CD4-positive, alpha-beta T cell (primary cell): Measurements from ENCODE around the gene SCLY. TPM values are rescaled to one million over a fixed set of nuclear protein-coding genes. Genes with fewer than 3 reads are reported as not detected.

ENCODE experiments used
- ATAC-seq: fragments of 200-7000 bp; cut with Tn5 transposase; one replicate; pipeline ENCODE4 v1.10.0; 2022; ENCODE audit warnings: mild to moderate bottlenecking; ENCODE audit not compliant: poor library complexity
- CTCF ChIA-PET: fragments of 350-600 bp; sonication (Branson Sonifier 250); formaldehyde crosslinking; loops from one replicate; lab custom pipeline; 2021; ENCODE audit warnings: antibody characterized with exemption, inconsistent platforms; lab: Charles Lee
- POLR2A ChIA-PET: fragments of 350-600 bp; sonication (Branson Sonifier 250); formaldehyde crosslinking; loops from one replicate; lab custom pipeline; 2021; ENCODE audit warnings: antibody characterized with exemption, inconsistent platforms; lab: Charles Lee
- DNase-seq, 14 experiments: peaks; one replicate each; pipeline ENCODE4 v3.0.0-alpha.2; 2013 to 2020; ENCODE audit warnings: mixed read lengths in 2 of 14
- H3K27ac ChIP-seq, 2 donors: one replicate each; pipeline versions ENCODE4 v1.5.1 to v1.7.0; 2013; ENCODE audit warnings: low read length in 2 of 2, low read depth in 1 of 2, mild to moderate bottlenecking in 1 of 2
- H3K27me3 ChIP-seq, 2 experiments: 1 replicate in 1 of 2; 2 replicates in 1 of 2; pipeline versions ENCODE4 v1.6.1 to v1.7.0; 2013; ENCODE audit warnings: low read length in 2 of 2, control low read depth in 1 of 2, mild to moderate bottlenecking in 1 of 2, moderate library complexity in 1 of 2; ENCODE audit not compliant: insufficient read depth in 2 of 2, control insufficient read depth in 1 of 2
- H3K36me3 ChIP-seq: one replicate; pipeline ENCODE4 v1.6.1; 2013; ENCODE audit warnings: low read length, control low read depth; ENCODE audit not compliant: insufficient read depth
- H3K4me1 ChIP-seq: one replicate; pipeline ENCODE4 v1.6.1; 2013; ENCODE audit warnings: low read length, control low read depth; ENCODE audit not compliant: insufficient read depth
- H3K4me3 ChIP-seq: one replicate; pipeline ENCODE4 v1.5.1; 2013; ENCODE audit warnings: mild to moderate bottlenecking, low read length, moderate library complexity
- H3K9me3 ChIP-seq, 2 experiments: 1 replicate in 1 of 2; 2 replicates in 1 of 2; pipeline versions ENCODE4 v1.6.1 to v1.7.0; 2013; ENCODE audit warnings: low read length in 2 of 2, mild to moderate bottlenecking in 2 of 2, control low read depth in 1 of 2, moderate library complexity in 1 of 2; ENCODE audit not compliant: control insufficient read depth in 1 of 2, insufficient read depth in 1 of 2
- H3K27ac Mint-ChIP-seq: one replicate; pipeline ENCODE4 v1.8.0; 2020; ENCODE audit warnings: mixed read lengths
- H3K27me3 Mint-ChIP-seq: one replicate; pipeline ENCODE4 v1.8.0; 2021; ENCODE audit warnings: mixed read lengths
- H3K36me3 Mint-ChIP-seq: one replicate; pipeline ENCODE4 v1.8.0; 2021; ENCODE audit warnings: low read depth, mixed read lengths
- H3K4me1 Mint-ChIP-seq: one replicate; pipeline ENCODE4 v1.8.0; 2021; ENCODE audit warnings: low read depth, mixed read lengths
- H3K4me3 Mint-ChIP-seq: one replicate; pipeline ENCODE4 v1.8.0; 2020; ENCODE audit warnings: mild to moderate bottlenecking, mixed read lengths
- H3K9me3 Mint-ChIP-seq: one replicate; pipeline ENCODE4 v1.8.0; 2020; ENCODE audit warnings: mixed read lengths
- CTCF ChIP-seq: fragments of 200-600 bp; IDR thresholded peaks from one replicate; pipeline ENCODE4 v1.8.0; 2022; ENCODE audit warnings: antibody characterized with exemption, mild to moderate bottlenecking
- intact Hi-C, 2 experiments: fragments of 100-400 bp; cut with DNase I in 1 of 2; cut with micrococcal nuclease in 1 of 2; formaldehyde crosslinking; loops; one replicate each; pipeline versions ENCODE4 v1.15.1 to v1.9.0; 2023 to 2025; cut with DNase I, micrococcal nuclease
- total RNA-seq, 174 experiments: library from RNA in 2 of 174; stranded (reverse) in 2 of 174; gene quantifications; one replicate each; pipeline ENCODE4 v1.2.3 and lab custom pipeline; 2021 to 2026

SCLY gene
- total RNA-seq, 2 experiments from 2014 or later: 8.9 to 9.6 TPM

- Mint-ChIP-seq H3K36me3 (no peaks in the 10 kb centered on the region), H3K4me3 (no peak overlapping the region), H3K9me3 (no peaks in the 10 kb centered on the region), H3K27ac (no peak overlapping the region), H3K27me3 (no peaks in the 10 kb centered on the region), H3K4me1 (no peaks in the 10 kb centered on the region)
- Histone ChIP-seq H3K9me3 (no peaks in the 10 kb centered on the region), H3K27ac (no peak overlapping the region), H3K4me1 (no peaks in the 10 kb centered on the region), H3K4me3 (no peak overlapping the region), H3K36me3 (peaks cover 5% of the 10 kb centered on the region), H3K27me3 (no peaks in the 10 kb centered on the region)
- ChIA-PET CTCF (no interaction called here), POLR2A (no interaction called here)
- ATAC-seq (no peak), DNase-seq (no peak)
- TF ChIP-seq CTCF: no peak
- intact Hi-C loops: no loop called here
Observed at GRCh38 chr2:238090887-238091286, 30.1 kb downstream of the SCLY start.

DNA sequence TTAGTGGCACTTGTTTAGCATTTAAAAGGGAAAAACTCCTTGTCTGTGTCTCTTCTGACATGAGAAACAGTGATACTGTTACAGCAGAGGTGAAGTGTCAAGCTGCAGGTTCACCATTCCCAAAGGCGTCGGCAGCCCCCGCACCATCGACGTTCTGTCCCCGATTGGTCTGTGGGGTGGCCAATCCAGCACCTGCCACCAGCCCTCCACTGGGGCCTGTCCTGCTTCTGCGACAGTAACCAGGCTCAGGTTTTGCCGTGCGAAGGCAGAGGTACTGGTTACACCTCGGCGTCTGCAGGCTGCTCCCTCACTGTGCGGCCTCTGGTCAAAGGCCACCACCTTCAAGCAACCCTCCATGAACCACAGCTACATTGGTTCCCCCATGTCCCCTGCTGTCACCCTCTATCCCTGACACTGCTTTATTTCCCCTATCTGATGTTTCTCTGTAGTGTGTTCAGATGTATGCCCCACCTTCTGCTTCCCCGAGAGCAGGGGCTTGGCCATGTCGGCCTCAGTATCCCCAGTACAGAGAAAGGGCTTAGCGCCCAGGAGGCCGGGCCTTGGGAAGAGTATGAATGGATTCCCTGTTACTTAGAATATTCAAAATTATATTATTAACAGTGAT lies 30.7 kb downstream of the SCLY start:
- Histone ChIP-seq H3K9me3 (no peaks in the 10 kb centered on the region), H3K4me1 (no peaks in the 10 kb centered on the region), H3K27ac (no peak overlapping the region), H3K36me3 (peaks cover 5% of the 10 kb centered on the region), H3K27me3 (no peaks in the 10 kb centered on the region), H3K4me3 (no peak overlapping the region)
- ChIA-PET POLR2A (no interaction called here), CTCF (no interaction called here)
- DNase-seq: no peak
- no peaks in the 10 kb centered on the region for H3K9me3 Mint-ChIP-seq
- no peak overlapping the region for H3K4me3 Mint-ChIP-seq
- no peaks in the 10 kb centered on the region for H3K36me3 Mint-ChIP-seq
- no peak overlapping the region for H3K27ac Mint-ChIP-seq
- H3K27me3 Mint-ChIP-seq: no peaks in the 10 kb centered on the region
- H3K4me1 Mint-ChIP-seq: no peaks in the 10 kb centered on the region
- ATAC-seq: no peak
- no peak for TF ChIP-seq CTCF
- intact Hi-C loops: no loop called here

GRCh38 chr2:238092486-238093035 lies 31.8 kb downstream of the SCLY start:
- no peak for DNase-seq
- peaks cover 7% of the 10 kb centered on the region for H3K36me3 ChIP-seq
- ATAC-seq: no peak
- H3K36me3 Mint-ChIP-seq: no peaks in the 10 kb centered on the region
- POLR2A ChIA-PET: no interaction called here
- no peaks in the 10 kb centered on the region for H3K9me3 ChIP-seq
- H3K27ac ChIP-seq: no peak overlapping the region
- H3K4me3 Mint-ChIP-seq: no peak overlapping the region
- H3K27me3 ChIP-seq: no peaks in the 10 kb centered on the region
- H3K27ac Mint-ChIP-seq: no peak overlapping the region
- H3K4me3 ChIP-seq: no peak overlapping the region
- H3K4me1 ChIP-seq: no peaks in the 10 kb centered on the region
- CTCF ChIA-PET: no interaction called here
- H3K27me3 Mint-ChIP-seq: no peaks in the 10 kb centered on the region
- no peak for TF ChIP-seq CTCF
- no peaks in the 10 kb centered on the region for H3K9me3 Mint-ChIP-seq
- intact Hi-C loops: no loop called here
- no peaks in the 10 kb centered on the region for H3K4me1 Mint-ChIP-seq
